Epithelial cell of proximal tubule (primary cell): ENCODE results near the gene CHI3L1. TPM values are rescaled to one million over a fixed set of nuclear protein-coding genes. Genes with fewer than 3 reads are reported as not detected.

Experiments used
- DNase-seq: peaks from one replicate; pipeline ENCODE4 v3.0.0-alpha.2; 2011; ENCODE audit warnings: low read depth
- H3K4me3 ChIP-seq: 2 replicates; pipeline ENCODE4 v1.5.1; 2011; ENCODE audit warnings: low read depth, mild to moderate bottlenecking, low read length
- CTCF ChIP-seq: conservative IDR thresholded peaks from 2 replicates; pipeline ENCODE4 v1.5.1; 2012; ENCODE audit warnings: low read depth, mild to moderate bottlenecking, low read length
- total RNA-seq: library from RNA; depleted of rRNA; stranded (reverse); fragments of >200 nt; gene quantifications from 2 replicates; pipeline ENCODE4 v1.2.3, GENCODE V29; 2015

The CHI3L1 gene
- total RNA-seq, 1 donor from 2014 or later: 0.86 TPM

GRCh38 chr1:203158960-203159665 is 27.4 kb downstream of the CHI3L1 start:
- no peak for TF ChIP-seq CTCF
- DNase-seq: no peak
- no peak overlapping the region for H3K4me3 ChIP-seq

GRCh38 chr1:203158423-203158822 is 28.1 kb downstream of the CHI3L1 start:
- DNase-seq: no peak

GRCh38 chr1:203156280-203156679 is 30.2 kb downstream of the CHI3L1 start:
- no peak overlapping the region for H3K4me3 ChIP-seq
- no peak for TF ChIP-seq CTCF
- no peak for DNase-seq

More at GRCh38 chr1:203158423-203158822, 28.1 kb downstream of the CHI3L1 start:
- H3K4me3 ChIP-seq: no peak overlapping the region
- no peak for TF ChIP-seq CTCF

GRCh38 chr1:203153989-203154821 is 32.3 kb downstream of the CHI3L1 start:
- no peak for TF ChIP-seq CTCF
- no peak overlapping the region for H3K4me3 ChIP-seq
- DNase-seq: no peak

GRCh38 chr1:203153051-203153988 is 33.2 kb downstream of the CHI3L1 start:
- no peak overlapping the region for H3K4me3 ChIP-seq
- TF ChIP-seq CTCF: no peak
- no peak for DNase-seq

GRCh38 chr1:203152158-203153034 is 34.1 kb downstream of the CHI3L1 start:
- no peak overlapping the region for H3K4me3 ChIP-seq
- peak; percentile 86 for DNase-seq
- no peak for TF ChIP-seq CTCF
